ENCODE data around the gene BRME1. TPM values are rescaled to one million over a fixed set of nuclear protein-coding genes. Genes with fewer than 3 reads are reported as not detected.

The BRME1 gene
- total RNA-seq, 1 donor from 2014 or later: 0.49 TPM

- H3K79me2 ChIP-seq (ENCODE audit: low read depth): no peaks in the 10 kb centered on the region
- H3K4me1 ChIP-seq: peaks cover 23% of the 10 kb centered on the region
- Mint-ChIP-seq H3K4me1 (peaks cover 45% of the 10 kb centered on the region), H3K27ac (peak overlapping the region; percentile 85), H3K4me3 (peak overlapping the region; percentile 92), H3K27me3 (ENCODE audit: insufficient read depth, low read depth) (peaks cover 12% of the 10 kb centered on the region), H3K36me3 (no peaks in the 10 kb centered on the region), H3K9me3 (no peaks in the 10 kb centered on the region)
- DNase-seq (ENCODE audit: low spot score): peak; percentile 52
- H3K36me3 ChIP-seq: no peaks in the 10 kb centered on the region
- H3K4me2 ChIP-seq: peak overlapping the region; percentile 93
- TF ChIP-seq EZH2 (IDR thresholded peaks at IDR 0.05): no peak
- no peak for TF ChIP-seq EZH2phosphoT487 (IDR thresholded peaks at IDR 0.05)
- TF ChIP-seq CTCF (IDR thresholded peaks at IDR 0.05): no peak
- no peak overlapping the region for H2AFZ ChIP-seq (replicated peaks)
- no peaks in the 10 kb centered on the region for H4K20me1 ChIP-seq (ENCODE audit: low read depth)
- H3F3A ChIP-seq (ENCODE audit: low read depth): peaks cover 47% of the 10 kb centered on the region
- no peak overlapping the region for H3K9ac ChIP-seq
- no peaks in the 10 kb centered on the region for H3K9me3 ChIP-seq (ENCODE audit: low read depth)
- peak overlapping the region; percentile 74 for H3K4me3 ChIP-seq
- no peak overlapping the region for H3K27ac ChIP-seq
- H3K27me3 ChIP-seq: peaks cover 14% of the 10 kb centered on the region
These were observed 62.6 kb downstream of the BRME1 start for GRCh38 chr19:13843104-13843921.

GRCh38 chr19:13842291-13843103 lies 63.4 kb downstream of the BRME1 start:
- Histone ChIP-seq H4K20me1 (ENCODE audit: low read depth) (no peaks in the 10 kb centered on the region), H3K4me3 (peak overlapping the region; percentile 74), H2AFZ (replicated peaks) (peak overlapping the region; percentile 83), H3K79me2 (ENCODE audit: low read depth) (no peaks in the 10 kb centered on the region), H3K27ac (no peak overlapping the region), H3K4me1 (peaks cover 23% of the 10 kb centered on the region), H3F3A (ENCODE audit: low read depth) (peaks cover 39% of the 10 kb centered on the region), H3K9me3 (ENCODE audit: low read depth) (no peaks in the 10 kb centered on the region), H3K36me3 (no peaks in the 10 kb centered on the region), H3K27me3 (peaks cover 14% of the 10 kb centered on the region), H3K4me2 (peak overlapping the region; percentile 93), H3K9ac (no peak overlapping the region)
- H3K36me3 Mint-ChIP-seq: no peaks in the 10 kb centered on the region
- H3K4me3 Mint-ChIP-seq: peak overlapping the region; percentile 92
- no peaks in the 10 kb centered on the region for H3K9me3 Mint-ChIP-seq
- H3K27ac Mint-ChIP-seq: peak overlapping the region; percentile 94
- peaks cover 12% of the 10 kb centered on the region for H3K27me3 Mint-ChIP-seq (ENCODE audit: insufficient read depth, low read depth)
- peak; percentile 63 for DNase-seq (ENCODE audit: low spot score)
- peaks cover 45% of the 10 kb centered on the region for H3K4me1 Mint-ChIP-seq
- peak; percentile 34 for TF ChIP-seq CTCF (IDR thresholded peaks at IDR 0.05)
- no peak for TF ChIP-seq EZH2phosphoT487 (IDR thresholded peaks at IDR 0.05)
- TF ChIP-seq EZH2 (IDR thresholded peaks at IDR 0.05): no peak

DNA sequence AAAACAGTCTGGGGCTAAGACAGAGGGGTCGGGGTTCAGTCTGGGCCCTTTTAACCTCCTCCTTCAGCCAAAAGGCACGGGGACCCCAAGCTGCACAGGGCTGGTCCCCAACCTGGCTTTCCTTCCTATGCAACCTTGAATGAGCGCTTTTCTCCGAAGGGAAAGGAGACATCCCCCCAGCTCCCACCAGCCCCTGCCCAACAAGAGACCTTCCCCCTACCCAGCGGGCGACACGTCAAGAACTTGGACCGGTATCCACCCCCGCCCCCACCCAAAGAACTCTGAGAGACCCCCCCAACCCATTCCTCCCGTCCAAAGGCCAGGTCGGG lies 64.0 kb downstream of the BRME1 start:
- H3K27me3 Mint-ChIP-seq (ENCODE audit: insufficient read depth, low read depth): peaks cover 12% of the 10 kb centered on the region
- DNase-seq (ENCODE audit: low spot score): no peak
- no peak for TF ChIP-seq CTCF (IDR thresholded peaks at IDR 0.05)
- TF ChIP-seq EZH2phosphoT487 (IDR thresholded peaks at IDR 0.05): no peak
- TF ChIP-seq EZH2 (IDR thresholded peaks at IDR 0.05): no peak
- peak overlapping the region; percentile 92 for H3K4me3 Mint-ChIP-seq
- Histone ChIP-seq H2AFZ (replicated peaks) (no peak overlapping the region), H3K36me3 (no peaks in the 10 kb centered on the region), H3K9me3 (ENCODE audit: low read depth) (no peaks in the 10 kb centered on the region), H3K4me1 (peaks cover 22% of the 10 kb centered on the region), H3K79me2 (ENCODE audit: low read depth) (no peaks in the 10 kb centered on the region), H3K4me2 (peak overlapping the region; percentile 93), H3K9ac (no peak overlapping the region), H3K4me3 (peak overlapping the region; percentile 74), H3K27ac (no peak overlapping the region), H3K27me3 (peaks cover 14% of the 10 kb centered on the region), H4K20me1 (ENCODE audit: low read depth) (no peaks in the 10 kb centered on the region), H3F3A (ENCODE audit: low read depth) (peaks cover 33% of the 10 kb centered on the region)
- H3K27ac Mint-ChIP-seq: peak overlapping the region; percentile 94
- H3K9me3 Mint-ChIP-seq: no peaks in the 10 kb centered on the region
- H3K4me1 Mint-ChIP-seq: peaks cover 47% of the 10 kb centered on the region
- peaks cover 1% of the 10 kb centered on the region for H3K36me3 Mint-ChIP-seq

Data from neural progenitor cell (in vitro differentiated cells).